HepG2 (cell line): Measurements from ENCODE around the gene STK11. TPM values are rescaled to one million over a fixed set of nuclear protein-coding genes. Genes with fewer than 3 reads are reported as not detected.

ENCODE experiments used
- AHDC1 ChIP-seq: sonication (generic); formaldehyde crosslinking; IDR thresholded peaks from 2 replicates; pipeline ENCODE4 v1.5.1; 2020; ENCODE audit warnings: mild to moderate bottlenecking, missing genetic modification reagents, borderline replicate concordance
- ATM ChIP-seq: fragments of 450-650 bp; IDR thresholded peaks from 2 replicates; pipeline ENCODE4 v1.7.1; 2017; ENCODE audit warnings: mild to moderate bottlenecking, borderline replicate concordance
- FOXA1 ChIP-seq, 2 experiments: fragments of 450-650 bp in 1 of 2; sonication (generic) in 1 of 2; formaldehyde crosslinking in 1 of 2; IDR thresholded peaks; 2 replicates each; pipeline versions ENCODE4 v1.4.0 to v1.6.1; 2016 to 2020; ENCODE audit warnings: missing genetic modification reagents in 1 of 2
- FOXA3 ChIP-seq: IDR thresholded peaks from 2 replicates; pipeline ENCODE4 v1.6.1; 2016; ENCODE audit warnings: missing genetic modification reagents, missing compliant biosample characterization
- GABPA ChIP-seq, 2 experiments: IDR thresholded peaks; 2 replicates each; pipeline ENCODE4 v1.6.1; 2011 to 2016; ENCODE audit warnings: low read depth in 2 of 2, low read length in 1 of 2, missing biosample characterization in 1 of 2, missing genetic modification characterization in 1 of 2
- MAZ ChIP-seq, 2 experiments: sonication (generic) in 1 of 2; formaldehyde crosslinking in 1 of 2; IDR thresholded peaks; 2 replicates each; pipeline versions ENCODE4 v1.5.0 to v1.6.1; 2012 to 2020; ENCODE audit warnings: low read depth in 2 of 2, mild to moderate bottlenecking in 2 of 2, borderline replicate concordance in 1 of 2, improper control_type of control experiment in 1 of 2, low read length in 1 of 2, missing genetic modification reagents in 1 of 2, moderate library complexity in 1 of 2
- NBN ChIP-seq: fragments of 450-650 bp; conservative IDR thresholded peaks from 2 replicates; pipeline ENCODE4 v1.6.1; 2017
- PPARG ChIP-seq: conservative IDR thresholded peaks from 2 replicates; pipeline ENCODE4 v1.6.1; 2016; ENCODE audit warnings: missing biosample characterization, missing genetic modification reagents
- SRSF1 ChIP-seq: fragments of 200-400 bp; formaldehyde crosslinking; optimal IDR thresholded peaks from 2 replicates; pipeline ENCODE3; 2017; ENCODE audit warnings: mild to moderate bottlenecking, low read depth, low read length, moderate library complexity
- ZFX ChIP-seq: sonication (generic); formaldehyde crosslinking; IDR thresholded peaks from 2 replicates; pipeline ENCODE4 v1.4.0; 2020; ENCODE audit warnings: mild to moderate bottlenecking, low read depth, missing genetic modification reagents, moderate library complexity
- ZHX1 ChIP-seq: sonication (generic); formaldehyde crosslinking; IDR thresholded peaks from 2 replicates; pipeline ENCODE4 v1.8.1; 2022; ENCODE audit warnings: low read depth, mild to moderate bottlenecking, missing genetic modification reagents
- ZMAT3 ChIP-seq: sonication (generic); formaldehyde crosslinking; conservative IDR thresholded peaks from 2 replicates; pipeline ENCODE4 v1.7.0; 2021; ENCODE audit warnings: missing genetic modification reagents
- ZNF180 ChIP-seq: sonication (generic); formaldehyde crosslinking; IDR thresholded peaks from 2 replicates; pipeline ENCODE4 v1.4.0; 2020; ENCODE audit warnings: low read depth, missing genetic modification reagents, borderline replicate concordance
- ZNF235 ChIP-seq: sonication (generic); formaldehyde crosslinking; IDR thresholded peaks from 2 replicates; pipeline ENCODE4 v1.8.1; 2023; ENCODE audit warnings: mild to moderate bottlenecking, missing genetic modification reagents, borderline replicate concordance
- ZNF713 ChIP-seq: sonication (generic); formaldehyde crosslinking; IDR thresholded peaks from 2 replicates; pipeline ENCODE4 v1.4.0; 2020; ENCODE audit warnings: mild to moderate bottlenecking, missing genetic modification reagents
- ZNF776 ChIP-seq: sonication (generic); formaldehyde crosslinking; IDR thresholded peaks from 2 replicates; pipeline ENCODE4 v1.4.0; 2020; ENCODE audit warnings: mild to moderate bottlenecking, missing genetic modification reagents
- ZNF816 ChIP-seq: sonication (generic); formaldehyde crosslinking; IDR thresholded peaks from 2 replicates; pipeline ENCODE4 v1.8.0; 2022; ENCODE audit warnings: missing genetic modification reagents, mild to moderate bottlenecking, borderline replicate concordance
- polyA plus RNA-seq, 8 experiments: library from polyadenylated mRNA; depleted of rRNA in 3 of 8; stranded (reverse) in 7 of 8; unstranded in 1 of 8; fragments of >200 nt; fragmentation: Illumina TruSeq in 4 of 8; extraction: Trizol in 4 of 8; gene quantifications; 2 replicates each; pipeline versions ENCODE4 v1.2.1 to v1.2.3, GENCODE V29; 2011 to 2016; ENCODE audit warnings: low read depth in 4 of 8, missing spikeins in 1 of 8, mixed read lengths in 1 of 8; ENCODE audit not compliant: insufficient read depth in 1 of 8
- total RNA-seq, 5 experiments: library from RNA; depleted of rRNA; stranded (reverse); fragments of >200 nt; fragmentation: Illumina TruSeq; extraction: Trizol; gene quantifications; 2 replicates each; pipeline ENCODE4 v1.2.3, GENCODE V29; 2016; ENCODE audit warnings: low read depth in 1 of 5
- TF ChIP-seq, protein P1 (sequence below): sonication (generic); formaldehyde crosslinking; IDR thresholded peaks from 2 replicates; pipeline ENCODE4 v1.4.0; 2020; ENCODE audit warnings: mild to moderate bottlenecking, missing genetic modification reagents

The STK11 gene
- total and polyA plus RNA-seq, 2 of the 13 experiments (the other 11 are each of a cell fraction or from before 2014, with no cell fraction given): 27.5 to 43.6 TPM

DNA sequence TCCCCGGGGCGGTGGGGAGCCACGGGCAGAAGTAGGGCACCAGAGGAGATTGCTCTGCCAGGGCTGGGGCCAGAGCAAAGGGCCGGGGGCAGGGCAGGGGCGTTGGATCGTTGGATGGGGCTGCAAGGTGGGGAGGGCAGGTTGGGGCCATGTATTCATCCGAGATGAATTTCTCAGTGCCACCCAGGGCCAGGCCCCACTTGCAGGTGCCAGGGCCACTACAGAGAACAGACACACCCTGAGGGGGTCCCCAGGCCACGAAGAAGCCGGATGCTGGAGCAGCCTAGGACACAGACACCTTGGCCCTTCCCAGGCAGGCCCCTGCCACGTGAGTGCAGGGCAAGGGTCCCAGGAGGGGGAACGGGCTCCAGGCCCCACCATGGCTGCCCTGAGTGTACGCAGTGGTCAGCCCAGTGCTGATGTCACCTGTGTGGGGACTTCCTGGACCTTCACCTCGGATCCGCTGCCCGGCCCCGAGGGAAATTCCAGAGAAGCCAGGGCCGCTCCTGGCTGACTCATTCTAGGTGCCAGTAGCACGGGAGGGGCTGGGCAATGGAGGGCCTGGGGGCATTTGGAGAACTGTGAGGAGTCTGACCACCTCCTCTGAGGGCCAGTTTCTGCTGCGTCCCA is 21.9 kb upstream of the STK11 start (continued):
- TF ChIP-seq MAZ (IDR thresholded peaks at IDR 0.05; ENCODE audit: borderline replicate concordance, low read depth, low read length): peak; percentile 76
- TF ChIP-seq MAZ (CRISPR knock-in tag; IDR thresholded peaks at IDR 0.05; ENCODE audit: low read depth): no peak
- peak; percentile 59; the same call in 1 of the 2 replicates for TF ChIP-seq ZMAT3
- no peak for TF ChIP-seq NBN
- TF ChIP-seq FOXA3 (CRISPR knock-in tag): peak; percentile 8; the same call in 1 of the 2 replicates
- TF ChIP-seq AHDC1 (CRISPR knock-in tag): peak; percentile 73
- TF ChIP-seq ZNF816: no peak
- TF ChIP-seq ZFX (CRISPR knock-in tag): peak; percentile 77
- TF ChIP-seq ZNF235 (CRISPR knock-in tag): 0 out of 2 replicates have a peak, but pooled peaks have one; percentile 53
- peak; percentile 58 for TF ChIP-seq SRSF1
- 0 out of 2 replicates have a peak, but pooled peaks have one; percentile 26 for TF ChIP-seq PPARG
- no peak for TF ChIP-seq ATM
- TF ChIP-seq, protein P1, sequence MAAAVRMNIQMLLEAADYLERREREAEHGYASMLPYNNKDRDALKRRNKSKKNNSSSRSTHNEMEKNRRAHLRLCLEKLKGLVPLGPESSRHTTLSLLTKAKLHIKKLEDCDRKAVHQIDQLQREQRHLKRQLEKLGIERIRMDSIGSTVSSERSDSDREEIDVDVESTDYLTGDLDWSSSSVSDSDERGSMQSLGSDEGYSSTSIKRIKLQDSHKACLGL: peak; percentile 70; the same call in 1 of the 2 replicates
- peak; percentile 51; the same call in 1 of the 2 replicates for TF ChIP-seq ZNF713
- peak; percentile 45; the same call in 1 of the 2 replicates for TF ChIP-seq ZHX1 (CRISPR knock-in tag)
- no peak for TF ChIP-seq GABPA (IDR thresholded peaks at IDR 0.05; ENCODE audit: low read depth, low read length)
- TF ChIP-seq GABPA (CRISPR knock-in tag; IDR thresholded peaks at IDR 0.05; ENCODE audit: low read depth): peak; percentile 28; the same call in 1 of the 2 replicates
- no peak for TF ChIP-seq ZNF180 (CRISPR knock-in tag)
- peak; percentile 41; the same call in 1 of the 2 replicates for TF ChIP-seq ZNF776 (CRISPR knock-in tag)
- TF ChIP-seq FOXA1 (IDR thresholded peaks at IDR 0.05): no peak
- peak; percentile 11; the same call in 1 of the 2 replicates for TF ChIP-seq FOXA1 (CRISPR knock-in tag; IDR thresholded peaks at IDR 0.05)
